Muscle layer of colon (tissue), 2 donors: Measurements from ENCODE around the gene LRRC26.

ENCODE experiments used
- H3K27ac ChIP-seq: one replicate; pipeline ENCODE4 v1.7.0; 2013; ENCODE audit warnings: low read depth, mild to moderate bottlenecking, low read length, moderate library complexity
- H3K27me3 ChIP-seq, 2 donors: one replicate each; pipeline ENCODE4 v1.7.0; 2013; ENCODE audit warnings: low read length in 2 of 2, mild to moderate bottlenecking in 2 of 2; ENCODE audit not compliant: insufficient read depth in 2 of 2, control insufficient read depth in 1 of 2
- H3K36me3 ChIP-seq: one replicate; pipeline ENCODE4 v1.7.0; 2013; ENCODE audit warnings: mild to moderate bottlenecking, low read length; ENCODE audit not compliant: insufficient read depth
- H3K4me1 ChIP-seq: one replicate; pipeline ENCODE4 v1.7.0; 2013; ENCODE audit warnings: mild to moderate bottlenecking, low read length; ENCODE audit not compliant: insufficient read depth
- H3K4me3 ChIP-seq, 2 donors: one replicate each; pipeline ENCODE4 v1.7.0; 2013; ENCODE audit warnings: low read length in 2 of 2, low read depth in 1 of 2, mild to moderate bottlenecking in 1 of 2, moderate library complexity in 1 of 2
- H3K9ac ChIP-seq: one replicate; pipeline ENCODE4 v1.7.0; 2013; ENCODE audit warnings: low read length
- H3K9me3 ChIP-seq: one replicate; pipeline ENCODE4 v1.7.0; 2013; ENCODE audit warnings: mild to moderate bottlenecking, low read length
- donor health status: abdominal sarcoma.
- donor health status: Adenocarcinoma of cecum.

Gene LRRC26

GRCh38 chr9:137195525-137196220 lies 25.8 kb upstream of the LRRC26 start:
- Histone ChIP-seq H3K9ac (no peak overlapping the region), H3K27me3 (no peaks in the 10 kb centered on the region), H3K27ac (no peak overlapping the region), H3K9me3 (no peaks in the 10 kb centered on the region), H3K36me3 (peaks cover 10% of the 10 kb centered on the region), H3K4me1 (peaks cover 18% of the 10 kb centered on the region), H3K4me3 (no peak overlapping the region)

- Histone ChIP-seq H3K4me1 (peaks cover 23% of the 10 kb centered on the region), H3K4me3 (no peak overlapping the region), H3K36me3 (peaks cover 18% of the 10 kb centered on the region), H3K27ac (no peak overlapping the region), H3K9ac (no peak overlapping the region), H3K9me3 (no peaks in the 10 kb centered on the region), H3K27me3 (no peaks in the 10 kb centered on the region)
Observed at GRCh38 chr9:137194909-137195308, 25.1 kb upstream of the LRRC26 start.

GRCh38 chr9:137194388-137194787 lies 24.5 kb upstream of the LRRC26 start:
- Histone ChIP-seq H3K4me1 (peaks cover 26% of the 10 kb centered on the region), H3K9ac (no peak overlapping the region), H3K36me3 (peaks cover 20% of the 10 kb centered on the region), H3K27ac (no peak overlapping the region), H3K4me3 (no peak overlapping the region), H3K27me3 (no peaks in the 10 kb centered on the region), H3K9me3 (no peaks in the 10 kb centered on the region)

GRCh38 chr9:137193771-137194170 lies 23.9 kb upstream of the LRRC26 start:
- peaks cover 20% of the 10 kb centered on the region for H3K36me3 ChIP-seq
- no peak overlapping the region for H3K9ac ChIP-seq
- no peaks in the 10 kb centered on the region for H3K27me3 ChIP-seq

DNA sequence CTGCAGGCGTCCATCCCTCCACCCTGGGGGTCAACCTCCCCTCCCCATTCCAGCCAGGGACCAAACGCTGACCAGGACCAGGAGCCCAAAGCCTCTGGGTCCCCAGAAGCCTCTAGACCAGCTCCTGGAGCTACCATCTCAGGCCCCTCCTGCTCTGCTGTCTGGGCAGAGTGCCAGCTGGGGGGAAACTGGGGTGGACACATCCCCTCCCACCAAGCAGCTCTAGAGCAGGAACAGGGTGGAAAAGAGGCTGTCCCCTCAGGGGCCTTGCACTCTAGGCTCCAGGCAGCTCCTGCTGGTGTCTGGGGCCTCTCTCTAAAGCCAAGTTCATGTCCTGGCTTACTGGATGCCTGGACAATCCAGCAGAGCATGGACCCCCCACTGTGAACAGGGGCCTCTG lies 23.0 kb upstream of the LRRC26 start:
- Histone ChIP-seq H3K36me3 (peaks cover 20% of the 10 kb centered on the region), H3K27ac (no peak overlapping the region), H3K9ac (no peak overlapping the region)

More at GRCh38 chr9:137193771-137194170, 23.9 kb upstream of the LRRC26 start:
- Histone ChIP-seq H3K27ac (no peak overlapping the region), H3K9me3 (no peaks in the 10 kb centered on the region), H3K4me1 (peaks cover 22% of the 10 kb centered on the region), H3K4me3 (no peak overlapping the region)

GRCh38 chr9:137192448-137192780 lies 22.6 kb upstream of the LRRC26 start:
- Histone ChIP-seq H3K4me3 (no peak overlapping the region), H3K4me1 (peaks cover 17% of the 10 kb centered on the region), H3K36me3 (peaks cover 20% of the 10 kb centered on the region), H3K9me3 (no peaks in the 10 kb centered on the region), H3K9ac (no peak overlapping the region), H3K27me3 (no peaks in the 10 kb centered on the region), H3K27ac (no peak overlapping the region)

More for the DNA sequence above, 23.0 kb upstream of the LRRC26 start:
- H3K27me3 ChIP-seq: no peaks in the 10 kb centered on the region
- H3K4me3 ChIP-seq: no peak overlapping the region
- H3K9me3 ChIP-seq: no peaks in the 10 kb centered on the region
- peaks cover 13% of the 10 kb centered on the region for H3K4me1 ChIP-seq

DNA sequence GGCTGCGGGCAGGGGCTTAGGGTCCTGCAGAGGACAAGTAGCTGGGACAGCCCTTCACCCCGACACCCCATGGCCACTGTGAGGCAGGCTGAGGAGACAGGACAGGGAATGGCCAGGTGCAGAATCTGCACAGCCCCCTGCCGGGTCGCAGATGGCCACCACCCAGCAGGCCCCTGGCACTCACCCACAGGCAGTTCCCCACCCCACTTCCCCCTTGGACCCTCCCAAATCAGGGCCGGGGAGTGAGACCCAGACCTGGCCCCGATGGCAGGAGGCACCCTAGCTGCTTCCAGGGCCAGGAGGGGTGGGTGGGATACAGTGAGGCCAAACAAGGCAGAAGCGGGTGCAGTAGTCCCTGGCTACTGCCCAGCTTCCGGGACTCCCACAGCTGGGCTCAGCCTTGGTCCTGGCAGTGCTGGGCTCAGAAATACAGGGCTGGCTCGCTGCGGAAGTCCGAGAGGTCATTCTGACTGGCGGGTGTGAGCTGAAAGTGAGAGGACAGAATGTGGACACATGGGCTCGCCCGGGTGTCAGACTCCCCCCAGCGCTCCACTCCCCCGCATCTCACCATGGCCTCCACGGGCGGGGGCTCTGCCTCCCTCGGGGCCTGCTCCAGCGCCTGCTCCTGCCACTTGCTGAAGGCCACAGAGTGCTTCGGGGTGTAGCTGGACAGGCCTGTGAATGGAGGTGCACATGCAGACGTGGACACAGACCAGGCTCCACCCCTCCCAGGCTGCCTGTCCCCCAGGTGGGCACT lies 22.0 kb upstream of the LRRC26 start:
- H3K27me3 ChIP-seq: no peaks in the 10 kb centered on the region
- H3K9ac ChIP-seq: no peak overlapping the region
- no peak overlapping the region for H3K4me3 ChIP-seq
- no peaks in the 10 kb centered on the region for H3K9me3 ChIP-seq
- H3K27ac ChIP-seq: no peak overlapping the region
- H3K4me1 ChIP-seq: peaks cover 22% of the 10 kb centered on the region
- H3K36me3 ChIP-seq: peaks cover 22% of the 10 kb centered on the region

- H3K36me3 ChIP-seq: peaks cover 28% of the 10 kb centered on the region
- H3K9me3 ChIP-seq: no peaks in the 10 kb centered on the region
- H3K27ac ChIP-seq: no peak overlapping the region
- H3K9ac ChIP-seq: no peak overlapping the region
- H3K4me1 ChIP-seq: peaks cover 29% of the 10 kb centered on the region
- H3K27me3 ChIP-seq: no peaks in the 10 kb centered on the region
- no peak overlapping the region for H3K4me3 ChIP-seq
Observed at GRCh38 chr9:137191245-137191644, 21.4 kb upstream of the LRRC26 start.

DNA sequence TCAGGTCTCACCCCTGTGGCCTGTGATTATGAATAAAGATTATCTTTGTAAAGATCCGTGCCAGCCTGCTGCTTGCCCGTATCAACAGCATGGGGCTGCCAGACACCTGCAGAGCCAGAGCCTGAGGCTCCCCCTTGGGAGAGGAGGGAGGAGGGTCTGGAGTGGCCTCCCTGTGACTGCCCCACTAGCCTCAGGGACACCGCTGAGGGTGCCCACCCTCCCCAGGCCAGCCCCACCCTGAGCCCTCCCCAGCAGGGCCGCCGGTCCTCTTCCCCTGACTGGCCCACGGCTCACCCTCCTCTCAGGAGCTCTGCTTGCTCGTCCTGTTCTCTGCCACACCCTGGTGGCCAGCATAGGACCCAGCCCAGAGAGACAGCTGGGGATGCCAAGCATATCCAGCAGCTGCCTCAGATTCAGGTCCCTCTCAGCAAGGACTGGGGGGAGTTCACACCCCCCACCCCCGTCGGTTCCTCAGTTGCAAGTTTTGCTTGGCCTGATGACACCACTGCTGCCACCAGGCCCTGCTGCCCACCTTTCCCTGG lies 20.5 kb upstream of the LRRC26 start:
- Histone ChIP-seq H3K9ac (no peak overlapping the region), H3K4me1 (peaks cover 32% of the 10 kb centered on the region), H3K27ac (no peak overlapping the region), H3K4me3 (no peak overlapping the region), H3K9me3 (no peaks in the 10 kb centered on the region), H3K27me3 (no peaks in the 10 kb centered on the region), H3K36me3 (peaks cover 37% of the 10 kb centered on the region)

- no peaks in the 10 kb centered on the region for H3K9me3 ChIP-seq
- H3K4me3 ChIP-seq: peak overlapping the region; percentile 93 to 98
- peaks cover 32% of the 10 kb centered on the region for H3K4me1 ChIP-seq
- H3K9ac ChIP-seq: peak overlapping the region; percentile 68
- peak overlapping the region; percentile 95 for H3K27ac ChIP-seq
- peaks cover 41% of the 10 kb centered on the region for H3K36me3 ChIP-seq
- no peaks in the 10 kb centered on the region for H3K27me3 ChIP-seq
Observed at GRCh38 chr9:137189297-137190295, 19.7 kb upstream of the LRRC26 start.
